Right lobe of liver (tissue), 6 donors: Measurements from ENCODE around the gene CLCA1. TPM values are rescaled to one million over a fixed set of nuclear protein-coding genes. Genes with fewer than 3 reads are reported as not detected.
A peak's percentile ranks its signal among the peaks of the same experiment; 100 is the strongest.

Source experiments
- ATAC-seq, 4 donors: fragments of 200-7000 bp; cut with Tn5 transposase; one replicate each; pipeline ENCODE4 v1.9.1; 2020; ENCODE audit warnings: mild to moderate bottlenecking in 4 of 4, moderate library complexity in 4 of 4
- DNase-seq, 3 donors: peaks; one replicate each; pipeline ENCODE4 v3.0.0-alpha.2; 2020
- H3K27ac ChIP-seq, 3 donors: fragments of 200-600 bp; one replicate each; pipeline ENCODE4 v1.8.0; 2022
- H3K27me3 ChIP-seq, 2 donors: fragments of 200-600 bp; one replicate each; pipeline ENCODE4 v1.8.0; 2022
- H3K36me3 ChIP-seq, 4 donors: fragments of 200-600 bp; sonication (generic) in 1 of 4; one replicate each; pipeline versions ENCODE4 v1.5.1 to v1.8.0; 2017 to 2022; ENCODE audit warnings: control low read depth in 1 of 4
- H3K4me1 ChIP-seq, 4 donors: fragments of 200-600 bp; sonication (generic) in 1 of 4; one replicate each; pipeline versions ENCODE4 v1.5.1 to v1.8.0; 2017 to 2022; ENCODE audit warnings: control low read depth in 1 of 4
- H3K4me3 ChIP-seq, 3 donors: fragments of 200-600 bp; one replicate each; pipeline ENCODE4 v1.8.0; 2022
- H3K9me3 ChIP-seq, 4 donors: fragments of 200-600 bp; sonication (generic) in 1 of 4; one replicate each; pipeline versions ENCODE4 v1.5.1 to v1.8.0; 2017 to 2022; ENCODE audit warnings: control low read depth in 1 of 4
- CTCF ChIP-seq, 4 donors: fragments of 200-600 bp in 3 of 4; fragments of 450-650 bp in 1 of 4; IDR thresholded peaks; one replicate each; pipeline versions ENCODE4 v1.5.1 to v1.8.0; 2016 to 2022; ENCODE audit warnings: antibody characterized with exemption in 4 of 4, mild to moderate bottlenecking in 2 of 4
- POLR2A ChIP-seq: fragments of 450-650 bp; IDR thresholded peaks from one replicate; pipeline ENCODE4 v1.6.1; 2017; ENCODE audit warnings: antibody characterized with exemption, mild to moderate bottlenecking
- WGBS: methylation state at CpG from one replicate; pipeline ENCODE4 v1.1.6; 2018; ENCODE audit warnings: low coverage, low lambda C conversion rate; ENCODE audit not compliant: insufficient coverage; ENCODE audit errors: missing lambda C conversion rate; 5-methylcytosine and 5-hydroxymethylcytosine counted together
- intact Hi-C, 2 donors: fragments of 100-400 bp; cut with DNase I; formaldehyde crosslinking; loops; one replicate each; pipeline versions ENCODE4 v1.11.2 to v1.14.1; 2022
- total RNA-seq, 6 experiments: library from RNA; depleted of rRNA in 2 of 6; stranded (reverse); fragments of >200 nt in 2 of 6; fragmentation: NEBNext Ultra II Directional in 3 of 6; extraction: Animal tissue kit (Norgen Biotek cat#: 25700) in 3 of 6; gene quantifications; one replicate each; pipeline versions ENCODE4 v1.1.0 to v1.2.4, GENCODE V29; 2016 to 2023
- donor health status: DM: no; HTN: yes; CAD: no.
- donor health status: DM: no; HTN: no; CAD: no.
- donor health status: DM: no; HTN: no; CAD: no.
- donor health status: DM: no; HTN: yes; CAD: no.
- donor health status: DM: no; HTN: yes; CAD: no.

Gene CLCA1
- total RNA-seq, 6 experiments from 2014 or later, result not detected

GRCh38 chr1:86466109-86466844 is 2.5 kb upstream of the CLCA1 start:
- Histone ChIP-seq H3K27ac (no peak overlapping the region), H3K9me3 (no peaks in the 10 kb centered on the region), H3K27me3 (no peaks in the 10 kb centered on the region), H3K4me1 (no peaks in the 10 kb centered on the region), H3K4me3 (no peak overlapping the region), H3K36me3 (no peaks in the 10 kb centered on the region)
- intact Hi-C loops, result no loop called here
- TF ChIP-seq CTCF (IDR thresholded peaks at IDR 0.05) (no peak), POLR2A (no peak)
- peak in 1 of 4 donors; percentile 55 for ATAC-seq
- 38% methylated on average over 2 of the region's 2 CpGs for WGBS
- no peak for DNase-seq

DNA sequence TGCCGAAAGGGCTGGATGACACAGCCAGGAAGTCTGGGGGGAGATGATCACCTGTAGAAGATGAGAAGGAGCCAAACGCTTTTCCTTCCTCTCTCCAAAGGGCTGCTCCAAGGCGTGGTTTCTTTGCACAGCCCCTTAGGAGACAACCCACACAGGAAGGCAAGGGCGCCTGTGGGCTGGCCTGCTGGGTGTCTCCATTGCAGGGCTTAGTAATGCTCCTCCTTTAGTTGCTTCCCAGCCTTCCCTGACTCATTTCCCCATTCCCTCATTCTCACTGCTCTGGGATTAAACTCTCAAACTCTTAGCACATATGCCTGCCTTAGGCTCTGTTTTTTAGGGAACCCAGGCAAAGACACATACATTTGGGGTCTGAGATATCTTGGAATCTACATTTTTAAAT is 1.7 kb upstream of the CLCA1 start:
- WGBS, result 55% methylated on average over 2 of the region's 4 CpGs
- no peaks in the 10 kb centered on the region for H3K27me3 ChIP-seq
- DNase-seq (no peak), ATAC-seq (no peak)
- no peak overlapping the region for H3K27ac ChIP-seq
- no peaks in the 10 kb centered on the region for H3K4me1 ChIP-seq
- H3K36me3 ChIP-seq, result no peaks in the 10 kb centered on the region
- TF ChIP-seq CTCF (IDR thresholded peaks at IDR 0.05) (no peak), POLR2A (no peak)
- no peaks in the 10 kb centered on the region for H3K9me3 ChIP-seq
- H3K4me3 ChIP-seq, result no peak overlapping the region
- intact Hi-C loops, result no loop called here

- no peak for ATAC-seq
- 54% methylated on average over 7 of the region's 10 CpGs for WGBS
- intact Hi-C loops, result no loop called here
- no peak for DNase-seq
- H3K36me3 ChIP-seq, result no peaks in the 10 kb centered on the region
- no peak overlapping the region for H3K27ac ChIP-seq
- H3K4me1 ChIP-seq, result no peaks in the 10 kb centered on the region
- TF ChIP-seq CTCF (IDR thresholded peaks at IDR 0.05) (no peak), POLR2A (no peak)
- no peaks in the 10 kb centered on the region for H3K9me3 ChIP-seq
- H3K4me3 ChIP-seq, result no peak overlapping the region
- no peaks in the 10 kb centered on the region for H3K27me3 ChIP-seq
Measured at GRCh38 chr1:86470859-86471258, 2.1 kb downstream of the CLCA1 start.

DNA sequence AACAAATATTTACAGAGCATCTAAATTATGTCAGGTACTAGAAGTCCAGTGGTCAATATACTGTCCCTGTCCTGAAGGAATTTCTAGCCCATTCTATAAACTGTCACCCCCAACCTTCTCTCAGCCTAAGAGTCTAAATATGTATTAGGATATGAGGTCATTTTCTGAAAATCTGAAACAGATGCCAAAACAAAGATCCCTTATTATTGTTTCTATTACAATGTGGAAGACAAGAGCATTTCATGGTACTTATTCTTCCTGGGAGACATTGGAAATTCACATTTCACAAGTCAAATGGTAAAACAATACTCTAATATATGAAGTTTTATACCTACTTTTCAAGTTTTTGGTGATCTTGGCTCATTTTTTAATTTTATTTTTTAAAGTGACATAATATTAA is 2.6 kb downstream of the CLCA1 start:
- intact Hi-C loops, result no loop called here
- TF ChIP-seq CTCF (IDR thresholded peaks at IDR 0.05) (no peak), POLR2A (no peak)
- H3K27me3 ChIP-seq, result no peaks in the 10 kb centered on the region
- ATAC-seq (no peak), DNase-seq (no peak)
- H3K27ac ChIP-seq, result no peak overlapping the region
- no peaks in the 10 kb centered on the region for H3K36me3 ChIP-seq
- H3K9me3 ChIP-seq, result no peaks in the 10 kb centered on the region
- H3K4me3 ChIP-seq, result no peak overlapping the region
- no peaks in the 10 kb centered on the region for H3K4me1 ChIP-seq

- ATAC-seq (no peak), DNase-seq (no peak)
- TF ChIP-seq CTCF (IDR thresholded peaks at IDR 0.05) (no peak), POLR2A (no peak)
- no peaks in the 10 kb centered on the region for H3K36me3 ChIP-seq
- no peaks in the 10 kb centered on the region for H3K27me3 ChIP-seq
- no peaks in the 10 kb centered on the region for H3K4me1 ChIP-seq
- WGBS, result 49% methylated on average over 4 of the region's 4 CpGs
- H3K27ac ChIP-seq, result no peak overlapping the region
- intact Hi-C loops, result no loop called here
- H3K4me3 ChIP-seq, result no peak overlapping the region
- H3K9me3 ChIP-seq, result no peaks in the 10 kb centered on the region
Measured at GRCh38 chr1:86472152-86472551, 3.4 kb downstream of the CLCA1 start.
